Measurements from ENCODE around the gene TRIM17. TPM values are rescaled to one million over a fixed set of nuclear protein-coding genes. Genes with fewer than 3 reads are reported as not detected.
A peak's percentile ranks its signal among the peaks of the same experiment; 100 is the strongest.

Gene TRIM17
- total and polyA plus RNA-seq, 2 of the 13 experiments (the other 11 are each of a cell fraction or from before 2014, with no cell fraction given), result 0.32 to 0.64 TPM

DNA sequence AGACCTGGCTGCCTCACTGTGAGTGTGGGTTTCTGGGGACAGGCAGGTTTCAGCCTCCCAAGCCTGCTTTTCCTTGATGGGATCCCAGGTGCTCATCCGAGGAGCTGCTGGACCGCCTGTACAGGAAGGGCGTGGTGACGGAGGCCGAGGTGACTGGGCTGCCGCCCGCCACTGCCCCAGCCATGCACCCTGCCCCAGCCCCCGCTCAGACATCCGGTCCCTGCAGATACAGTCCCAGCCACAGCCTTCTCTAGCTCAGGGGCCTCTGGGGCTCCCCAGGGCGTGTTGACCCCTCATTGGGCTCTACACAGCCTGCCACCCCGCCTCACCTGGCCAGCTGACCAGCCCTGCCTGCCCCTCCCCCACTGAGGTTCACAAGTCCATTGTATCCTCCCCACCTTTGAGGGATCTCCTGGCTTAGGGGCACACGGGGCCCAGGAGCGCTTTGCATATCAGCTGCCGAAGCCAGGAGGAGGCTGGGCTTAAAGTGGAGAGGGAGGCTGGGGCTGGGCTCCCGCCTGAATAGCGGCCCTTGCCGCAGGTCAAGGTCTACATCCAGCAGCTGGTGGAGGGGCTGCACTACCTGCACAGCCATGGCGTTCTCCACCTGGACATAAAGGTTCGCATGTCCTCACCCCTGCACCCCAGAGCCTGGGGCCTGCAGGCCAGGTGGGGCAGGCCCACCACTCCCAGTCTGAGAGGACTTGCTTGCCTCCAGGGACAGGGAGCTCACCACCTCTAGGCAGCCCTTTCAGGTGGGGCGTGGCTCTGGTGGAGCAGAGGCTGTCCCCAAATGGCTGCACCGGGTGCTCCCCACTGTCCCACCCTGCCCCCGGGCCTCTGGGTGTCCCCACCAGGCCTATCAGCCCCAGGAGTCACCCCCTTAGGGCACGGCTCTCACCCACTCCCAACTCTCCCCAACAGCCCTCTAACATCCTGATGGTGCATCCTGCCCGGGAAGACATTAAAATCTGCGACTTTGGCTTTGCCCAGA lies 48.6 kb downstream of the TRIM17 start (continued):
- TF ChIP-seq, protein P1, sequence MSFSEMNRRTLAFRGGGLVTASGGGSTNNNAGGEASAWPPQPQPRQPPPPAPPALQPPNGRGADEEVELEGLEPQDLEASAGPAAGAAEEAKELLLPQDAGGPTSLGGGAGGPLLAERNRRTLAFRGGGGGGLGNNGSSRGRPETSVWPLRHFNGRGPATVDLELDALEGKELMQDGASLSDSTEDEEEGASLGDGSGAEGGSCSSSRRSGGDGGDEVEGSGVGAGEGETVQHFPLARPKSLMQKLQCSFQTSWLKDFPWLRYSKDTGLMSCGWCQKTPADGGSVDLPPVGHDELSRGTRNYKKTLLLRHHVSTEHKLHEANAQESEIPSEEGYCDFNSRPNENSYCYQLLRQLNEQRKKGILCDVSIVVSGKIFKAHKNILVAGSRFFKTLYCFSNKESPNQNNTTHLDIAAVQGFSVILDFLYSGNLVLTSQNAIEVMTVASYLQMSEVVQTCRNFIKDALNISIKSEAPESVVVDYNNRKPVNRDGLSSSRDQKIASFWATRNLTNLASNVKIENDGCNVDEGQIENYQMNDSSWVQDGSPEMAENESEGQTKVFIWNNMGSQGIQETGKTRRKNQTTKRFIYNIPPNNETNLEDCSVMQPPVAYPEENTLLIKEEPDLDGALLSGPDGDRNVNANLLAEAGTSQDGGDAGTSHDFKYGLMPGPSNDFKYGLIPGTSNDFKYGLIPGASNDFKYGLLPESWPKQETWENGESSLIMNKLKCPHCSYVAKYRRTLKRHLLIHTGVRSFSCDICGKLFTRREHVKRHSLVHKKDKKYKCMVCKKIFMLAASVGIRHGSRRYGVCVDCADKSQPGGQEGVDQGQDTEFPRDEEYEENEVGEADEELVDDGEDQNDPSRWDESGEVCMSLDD (CRISPR knock-in tag; IDR thresholded peaks at IDR 0.05; ENCODE audit: borderline replicate concordance), result no peak
- TF ChIP-seq HHEX (CRISPR knock-in tag; IDR thresholded peaks at IDR 0.05) (no peak), ARNT (IDR thresholded peaks at IDR 0.05) (no peak)
- TF ChIP-seq, protein P2, sequence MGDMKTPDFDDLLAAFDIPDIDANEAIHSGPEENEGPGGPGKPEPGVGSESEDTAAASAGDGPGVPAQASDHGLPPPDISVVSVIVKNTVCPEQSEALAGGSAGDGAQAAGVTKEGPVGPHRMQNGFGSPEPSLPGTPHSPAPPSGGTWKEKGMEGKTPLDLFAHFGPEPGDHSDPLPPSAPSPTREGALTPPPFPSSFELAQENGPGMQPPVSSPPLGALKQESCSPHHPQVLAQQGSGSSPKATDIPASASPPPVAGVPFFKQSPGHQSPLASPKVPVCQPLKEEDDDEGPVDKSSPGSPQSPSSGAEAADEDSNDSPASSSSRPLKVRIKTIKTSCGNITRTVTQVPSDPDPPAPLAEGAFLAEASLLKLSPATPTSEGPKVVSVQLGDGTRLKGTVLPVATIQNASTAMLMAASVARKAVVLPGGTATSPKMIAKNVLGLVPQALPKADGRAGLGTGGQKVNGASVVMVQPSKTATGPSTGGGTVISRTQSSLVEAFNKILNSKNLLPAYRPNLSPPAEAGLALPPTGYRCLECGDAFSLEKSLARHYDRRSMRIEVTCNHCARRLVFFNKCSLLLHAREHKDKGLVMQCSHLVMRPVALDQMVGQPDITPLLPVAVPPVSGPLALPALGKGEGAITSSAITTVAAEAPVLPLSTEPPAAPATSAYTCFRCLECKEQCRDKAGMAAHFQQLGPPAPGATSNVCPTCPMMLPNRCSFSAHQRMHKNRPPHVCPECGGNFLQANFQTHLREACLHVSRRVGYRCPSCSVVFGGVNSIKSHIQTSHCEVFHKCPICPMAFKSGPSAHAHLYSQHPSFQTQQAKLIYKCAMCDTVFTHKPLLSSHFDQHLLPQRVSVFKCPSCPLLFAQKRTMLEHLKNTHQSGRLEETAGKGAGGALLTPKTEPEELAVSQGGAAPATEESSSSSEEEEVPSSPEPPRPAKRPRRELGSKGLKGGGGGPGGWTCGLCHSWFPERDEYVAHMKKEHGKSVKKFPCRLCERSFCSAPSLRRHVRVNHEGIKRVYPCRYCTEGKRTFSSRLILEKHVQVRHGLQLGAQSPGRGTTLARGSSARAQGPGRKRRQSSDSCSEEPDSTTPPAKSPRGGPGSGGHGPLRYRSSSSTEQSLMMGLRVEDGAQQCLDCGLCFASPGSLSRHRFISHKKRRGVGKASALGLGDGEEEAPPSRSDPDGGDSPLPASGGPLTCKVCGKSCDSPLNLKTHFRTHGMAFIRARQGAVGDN (CRISPR knock-in tag; IDR thresholded peaks at IDR 0.05), result peak; percentile 76
